Activated CD8-positive, alpha-beta T cell treated with anti-CD3 and anti-CD28 coated beads for 36 hours (primary cell): Measurements from ENCODE around the gene PTP4A1. TPM values are rescaled to one million over a fixed set of nuclear protein-coding genes. Genes with fewer than 3 reads are reported as not detected.

ENCODE experiments used
- ATAC-seq: fragments of 200-7000 bp; cut with Tn5 transposase; one replicate; pipeline ENCODE4 v1.10.0; 2021; ENCODE audit warnings: mild to moderate bottlenecking, moderate library complexity
- CTCF ChIA-PET: fragments of 350-600 bp; sonication (Branson Sonifier 250); formaldehyde crosslinking; loops from one replicate; lab custom pipeline; 2021; ENCODE audit warnings: antibody characterized with exemption; lab: Charles Lee
- POLR2A ChIA-PET: fragments of 350-600 bp; sonication (Branson Sonifier 250); formaldehyde crosslinking; loops from one replicate; lab custom pipeline; 2021; ENCODE audit warnings: antibody characterized with exemption; lab: Charles Lee
- DNase-seq: peaks from one replicate; pipeline ENCODE4 v3.0.0-alpha.2; 2020
- H3K27ac Mint-ChIP-seq: one replicate; pipeline ENCODE4 v1.8.0; 2021; ENCODE audit warnings: mild to moderate bottlenecking, mixed read lengths
- H3K27me3 Mint-ChIP-seq: one replicate; pipeline ENCODE4 v1.8.0; 2021; ENCODE audit warnings: mixed read lengths
- H3K36me3 Mint-ChIP-seq: one replicate; pipeline ENCODE4 v1.8.0; 2021; ENCODE audit warnings: low read depth, mixed read lengths
- H3K4me1 Mint-ChIP-seq: one replicate; pipeline ENCODE4 v1.8.0; 2021; ENCODE audit warnings: low read depth, mixed read lengths
- H3K4me3 Mint-ChIP-seq: one replicate; pipeline ENCODE4 v1.8.0; 2021; ENCODE audit warnings: mild to moderate bottlenecking, moderate library complexity, mixed read lengths
- H3K9me3 Mint-ChIP-seq: one replicate; pipeline ENCODE4 v1.8.0; 2021; ENCODE audit warnings: mixed read lengths
- CTCF ChIP-seq: fragments of 200-600 bp; IDR thresholded peaks from one replicate; pipeline ENCODE4 v1.8.0; 2022; ENCODE audit warnings: antibody characterized with exemption, mild to moderate bottlenecking
- intact Hi-C: fragments of 100-400 bp; cut with micrococcal nuclease; formaldehyde crosslinking; loops from one replicate; pipeline ENCODE4 v1.10.0; 2022
- total RNA-seq, 2 experiments: library from RNA; stranded (reverse); gene quantifications; one replicate each; pipeline ENCODE4 v1.2.3, GENCODE V29; 2021

Gene PTP4A1
- total RNA-seq, 2 experiments from 2014 or later, result 52.6 to 54.7 TPM

GRCh38 chr6:63609231-63609630 is 37.0 kb downstream of the PTP4A1 start:
- TF ChIP-seq CTCF, result no peak
- ChIA-PET POLR2A (interaction anchor here (1.3 kb wide), 1 partner anchor 25 kb away, joined by 3 read pairs; no protein-coding TSS in a partner anchor), CTCF (interaction anchor here (0.8 to 2.1 kb wide), 3 partner anchors 11 to 155 kb away, joined by 3 to 13 read pairs (median 3); partner anchors contain the start of gene PHF3)
- Mint-ChIP-seq H3K9me3 (no peaks in the 10 kb centered on the region), H3K27me3 (peaks cover 1% of the 10 kb centered on the region), H3K4me3 (no peak overlapping the region), H3K4me1 (no peaks in the 10 kb centered on the region), H3K27ac (no peak overlapping the region), H3K36me3 (no peaks in the 10 kb centered on the region)
- DNase-seq, result no peak
- intact Hi-C loops, result no loop called here
- no peak for ATAC-seq

- Mint-ChIP-seq H3K36me3 (no peaks in the 10 kb centered on the region), H3K27ac (no peak overlapping the region), H3K9me3 (no peaks in the 10 kb centered on the region), H3K27me3 (no peaks in the 10 kb centered on the region), H3K4me3 (no peak overlapping the region), H3K4me1 (no peaks in the 10 kb centered on the region)
- ChIA-PET POLR2A (no interaction called here), CTCF (interaction anchor here (1.0 to 4.1 kb wide), 2 partner anchors 9 to 13 kb away, joined by 3 to 19 read pairs; no protein-coding TSS in a partner anchor)
- no peak for DNase-seq
- no peak for ATAC-seq
- TF ChIP-seq CTCF, result no peak
- intact Hi-C loops, result no loop called here
Measured at GRCh38 chr6:63610944-63611343, 38.7 kb downstream of the PTP4A1 start.

GRCh38 chr6:63611560-63611959 is 39.3 kb downstream of the PTP4A1 start:
- Mint-ChIP-seq H3K27me3 (no peaks in the 10 kb centered on the region), H3K4me1 (no peaks in the 10 kb centered on the region), H3K4me3 (no peak overlapping the region), H3K36me3 (no peaks in the 10 kb centered on the region), H3K27ac (no peak overlapping the region), H3K9me3 (no peaks in the 10 kb centered on the region)
- ATAC-seq, result no peak
- intact Hi-C loops, result no loop called here
- TF ChIP-seq CTCF, result no peak
- no peak for DNase-seq
- CTCF ChIA-PET, result interaction anchor here (0.7 to 4.1 kb wide), 4 partner anchors 8 to 24 kb away, joined by 3 to 19 read pairs (median 3); no protein-coding TSS in a partner anchor
- POLR2A ChIA-PET, result no interaction called here

GRCh38 chr6:63615590-63615989 is 43.3 kb downstream of the PTP4A1 start:
- CTCF ChIA-PET, result interaction anchor here (1.0 kb wide), 1 partner anchor 18 kb away, joined by 3 read pairs; no protein-coding TSS in a partner anchor

More at GRCh38 chr6:63615590-63615989, 43.3 kb downstream of the PTP4A1 start:
- Mint-ChIP-seq H3K4me1 (no peaks in the 10 kb centered on the region), H3K36me3 (no peaks in the 10 kb centered on the region), H3K27me3 (peaks cover 8% of the 10 kb centered on the region), H3K4me3 (no peak overlapping the region), H3K27ac (no peak overlapping the region), H3K9me3 (no peaks in the 10 kb centered on the region)
- no peak for ATAC-seq
- POLR2A ChIA-PET, result no interaction called here
- no peak for TF ChIP-seq CTCF
- no peak for DNase-seq
- intact Hi-C loops, result no loop called here

Other genes with a start within 250 kb of the PTP4A1 start
- gene PHF3, start 63.3 kb downstream of the PTP4A1 start, total RNA-seq, result 10 to 100 TPM; 45.6 to 50.3 TPM